GM19438 (cell line): Measurements from ENCODE around the gene CACNG7.
A peak's percentile ranks its signal among the peaks of the same experiment; 100 is the strongest.
"Not testable (repeated sequence)": the region's sequence is repeated elsewhere in the genome, so short reads cannot be mapped to it uniquely, and the experiment has no call there.

ENCODE experiments used
- ATAC-seq: cut with Tn5 transposase; IDR thresholded peaks from one replicate; pipeline ENCODE4 v1.9.1; 2021; ENCODE audit warnings: low read depth; ENCODE audit not compliant: unreplicated experiment

CACNG7 gene, protein sequence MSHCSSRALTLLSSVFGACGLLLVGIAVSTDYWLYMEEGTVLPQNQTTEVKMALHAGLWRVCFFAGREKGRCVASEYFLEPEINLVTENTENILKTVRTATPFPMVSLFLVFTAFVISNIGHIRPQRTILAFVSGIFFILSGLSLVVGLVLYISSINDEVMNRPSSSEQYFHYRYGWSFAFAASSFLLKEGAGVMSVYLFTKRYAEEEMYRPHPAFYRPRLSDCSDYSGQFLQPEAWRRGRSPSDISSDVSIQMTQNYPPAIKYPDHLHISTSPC

DNA sequence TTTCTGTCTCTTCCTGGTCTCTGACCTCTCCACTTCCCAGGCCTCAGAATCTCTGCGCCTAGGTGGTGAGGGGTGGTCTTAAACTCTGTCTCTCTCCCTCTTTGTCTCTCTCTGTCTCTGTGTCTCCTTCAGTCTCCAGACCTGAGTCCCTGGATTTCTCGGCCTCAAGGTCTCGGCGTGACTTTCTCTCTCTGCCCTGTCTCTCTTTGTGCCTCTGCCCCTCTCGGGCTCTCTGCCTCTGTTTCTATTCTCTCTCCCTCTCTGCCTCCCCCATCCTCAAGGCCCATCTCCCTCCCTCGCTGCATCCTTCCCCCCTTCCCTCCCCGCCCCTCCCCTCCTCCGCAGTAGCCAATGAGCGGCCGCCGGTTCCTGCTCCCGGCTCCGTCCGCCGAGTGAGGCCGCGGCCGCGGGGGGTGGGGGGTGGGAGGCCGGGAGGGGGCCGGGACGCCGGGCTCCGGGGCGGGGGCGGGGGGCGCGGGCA, at the start of gene CACNG7:
CACNG7 (plus strand) TSS at position 344 of the 481 bp plus-strand sequence. CDS start 3,554 bp downstream, outside the sequence.
- ATAC-seq: no peak

DNA sequence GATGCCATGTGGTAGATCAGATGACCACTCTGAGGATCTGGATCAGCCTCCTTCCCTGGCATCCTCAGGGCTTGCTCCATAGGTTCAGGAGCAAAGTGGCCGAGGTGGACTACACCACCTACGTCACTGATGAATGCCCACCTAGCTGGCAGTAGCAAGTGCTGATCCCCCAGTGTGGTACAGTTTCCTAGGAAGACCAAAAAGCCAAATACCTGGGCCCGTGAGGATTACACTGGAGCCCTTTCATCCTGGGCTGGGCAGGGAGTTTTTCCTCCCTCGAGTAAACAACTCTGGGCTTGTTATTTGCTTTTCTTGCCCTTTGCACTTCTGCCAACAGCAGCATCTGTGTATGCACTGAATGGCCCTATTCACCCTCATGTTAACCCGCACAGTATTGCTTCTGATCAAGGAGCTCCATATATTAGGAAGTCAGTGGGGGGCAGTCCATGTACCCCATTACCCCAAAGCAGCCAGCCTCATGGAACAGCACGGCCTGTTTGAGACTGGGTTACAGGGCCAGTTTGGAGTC, 44.7 kb upstream of the CACNG7 start:
- no peak for ATAC-seq

DNA sequence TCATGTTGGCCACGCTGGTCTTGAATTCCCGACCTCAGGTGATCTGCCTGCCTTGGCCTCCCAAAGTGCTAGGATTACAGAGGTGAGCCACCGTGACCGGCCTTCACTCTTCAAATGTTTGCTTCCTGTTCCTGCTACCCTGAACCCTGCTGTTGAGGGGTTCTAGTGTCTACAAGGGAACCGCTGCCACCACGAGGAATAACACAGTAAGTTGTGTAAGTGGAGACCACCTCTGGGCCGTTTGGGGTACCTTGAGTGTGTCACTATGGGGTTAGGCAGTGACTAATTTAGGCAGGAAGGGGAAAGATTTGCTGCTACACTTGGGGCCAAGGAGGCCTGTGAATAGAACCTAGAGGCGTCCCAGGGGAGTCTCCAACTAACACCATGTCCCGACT, 43.6 kb upstream of the CACNG7 start:
- ATAC-seq: no peak

DNA sequence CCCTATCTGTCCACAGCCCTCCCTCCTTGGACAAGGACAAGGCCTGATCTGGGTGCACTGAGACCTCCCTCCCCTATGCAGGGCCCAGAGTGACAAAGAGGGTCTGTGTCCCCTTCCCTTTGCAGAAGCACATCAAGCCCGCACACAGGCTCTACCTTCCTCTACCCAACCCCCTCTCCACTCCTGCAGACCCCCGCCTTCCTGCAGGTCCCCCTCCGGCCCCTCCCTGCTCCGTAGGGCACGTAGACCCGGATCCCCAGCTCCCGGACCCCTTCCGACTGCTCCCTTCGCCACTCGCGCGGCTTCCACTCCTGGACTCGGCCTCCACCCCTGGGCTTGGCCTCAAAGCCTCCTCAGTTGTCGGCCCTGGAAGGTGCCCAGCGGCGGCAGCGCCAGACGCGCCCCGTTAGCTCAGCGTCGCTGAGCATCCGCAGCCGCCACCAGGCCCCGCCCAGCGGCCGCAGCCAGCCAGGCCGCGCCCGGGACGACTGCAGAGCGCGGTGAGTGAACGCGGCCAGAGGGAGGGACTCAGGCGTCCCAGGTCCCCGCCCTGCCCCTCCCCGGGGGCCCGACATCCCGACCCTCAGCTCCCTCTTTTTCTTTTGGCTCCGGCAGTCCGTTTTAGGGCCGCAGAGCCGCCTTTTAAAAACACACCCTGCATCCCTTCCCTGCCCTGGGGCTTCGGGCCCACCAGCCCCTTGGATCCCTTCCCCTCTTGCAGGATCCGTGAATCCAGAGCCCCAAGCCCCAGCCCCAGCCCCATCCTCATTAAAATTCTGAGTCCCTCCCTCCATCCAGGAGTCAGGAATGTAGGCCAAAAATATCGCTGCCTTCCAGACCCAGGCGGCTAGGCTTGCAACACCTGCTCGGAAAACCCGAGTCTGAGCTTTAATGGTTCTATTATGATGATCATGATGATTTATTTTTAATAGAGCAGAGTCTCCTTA, 42.9 kb upstream of the CACNG7 start:
- ATAC-seq: no peak

DNA sequence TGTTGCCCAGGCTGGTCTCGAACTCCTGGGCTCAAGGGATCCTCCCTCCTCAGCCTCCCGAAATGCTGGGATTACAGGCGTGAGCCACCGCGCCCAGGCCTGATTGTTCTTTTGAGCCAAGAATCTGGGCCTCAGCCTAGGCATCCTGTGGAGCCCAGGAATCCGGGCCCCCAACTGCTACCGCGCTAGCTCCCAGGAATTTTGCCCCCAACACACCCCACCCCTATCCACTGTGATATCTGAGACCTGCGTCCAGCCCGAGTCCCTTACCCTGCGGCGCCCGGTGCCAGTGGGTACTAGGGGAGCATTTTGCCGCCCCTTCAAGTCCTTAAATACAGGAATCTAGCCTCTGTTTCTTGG, 42.2 kb upstream of the CACNG7 start:
- ATAC-seq: no peak

DNA sequence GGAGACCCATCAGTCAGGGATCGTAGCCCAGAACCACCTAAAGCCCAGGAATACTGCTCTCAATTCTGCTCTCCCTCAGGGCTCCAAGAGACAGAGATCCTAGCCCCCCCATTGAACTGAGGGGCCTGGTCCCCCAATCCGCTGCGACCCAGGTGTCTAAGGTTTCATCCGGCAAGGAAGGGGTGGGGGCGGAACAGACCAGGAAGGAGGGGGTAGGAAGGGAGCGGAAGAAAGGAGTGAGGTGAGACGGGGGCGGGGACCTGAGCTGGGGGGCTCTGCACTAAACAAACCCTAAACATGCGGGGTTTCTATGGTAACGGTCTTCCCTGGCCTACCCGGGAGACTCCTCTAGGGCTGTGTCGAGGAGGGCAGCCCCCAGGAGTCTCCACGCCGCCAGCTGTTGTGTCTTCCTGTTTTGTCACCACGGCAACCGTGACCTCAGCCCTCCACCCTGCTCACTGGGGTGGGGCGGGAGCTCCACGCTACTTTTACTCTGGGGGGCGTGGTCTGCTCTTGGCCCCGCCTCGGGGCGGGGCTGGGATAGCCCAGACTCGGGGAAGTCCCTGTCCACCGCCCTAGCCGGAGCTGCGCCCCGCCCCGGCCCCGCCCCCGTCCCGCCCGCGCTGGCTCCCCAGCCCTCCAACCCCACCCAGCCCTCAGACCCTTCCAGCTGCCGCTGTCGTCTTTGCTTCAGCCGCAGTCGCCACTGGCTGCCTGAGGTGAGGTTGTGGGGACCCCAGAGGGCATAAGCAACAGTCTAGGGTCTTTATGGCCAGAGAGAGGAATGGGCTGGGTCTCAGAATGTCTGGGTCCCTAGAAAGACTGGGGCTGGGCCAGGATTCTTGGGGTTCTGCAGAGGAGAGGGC, 41.6 kb upstream of the CACNG7 start, which contains the start of gene MYADM:
MYADM (plus strand) TSS at position 659 of the 866 bp plus-strand sequence. CDS start 5,647 bp downstream, outside the sequence.
- ATAC-seq: peak; percentile 66

DNA sequence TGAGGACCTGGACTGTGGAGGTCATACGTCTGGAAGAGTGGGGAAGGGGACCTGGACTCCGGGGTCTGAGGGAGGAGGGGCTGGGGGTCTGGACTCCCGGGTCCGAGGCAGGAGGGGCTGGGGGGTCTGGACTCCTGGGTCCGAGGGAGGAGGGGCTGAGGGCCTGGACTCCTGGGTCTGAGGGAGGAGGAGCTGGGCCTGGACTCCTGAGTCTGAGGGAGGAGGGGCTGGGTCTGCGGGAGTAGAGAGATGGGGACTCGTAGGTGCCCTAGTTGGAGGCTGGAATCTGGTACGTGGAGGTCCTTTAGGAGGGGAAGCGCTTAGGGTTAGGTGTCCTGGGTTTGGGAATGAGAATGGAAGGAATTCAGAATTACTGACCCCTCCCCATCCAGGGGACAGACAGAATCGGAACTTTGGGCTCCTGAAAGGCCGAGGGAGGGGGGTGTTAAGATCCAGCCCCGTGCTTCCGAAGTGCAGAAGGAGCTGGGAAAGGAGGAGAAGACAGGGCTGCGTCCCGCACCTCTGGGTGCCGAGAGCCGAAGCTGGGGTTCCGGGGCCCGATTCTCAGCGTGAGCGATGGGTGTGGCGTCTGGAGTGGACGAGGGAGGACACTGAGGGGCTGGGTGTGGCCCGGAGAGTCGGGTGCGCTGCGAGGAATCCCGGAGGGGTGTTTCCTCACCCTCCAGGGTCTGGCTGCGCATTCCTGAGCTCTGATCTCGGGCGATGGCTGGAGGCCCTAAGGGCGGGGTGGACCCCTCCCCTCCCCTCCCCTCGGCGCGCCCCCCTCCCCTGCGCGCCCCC, 40.8 kb upstream of the CACNG7 start:
- no peak for ATAC-seq

DNA sequence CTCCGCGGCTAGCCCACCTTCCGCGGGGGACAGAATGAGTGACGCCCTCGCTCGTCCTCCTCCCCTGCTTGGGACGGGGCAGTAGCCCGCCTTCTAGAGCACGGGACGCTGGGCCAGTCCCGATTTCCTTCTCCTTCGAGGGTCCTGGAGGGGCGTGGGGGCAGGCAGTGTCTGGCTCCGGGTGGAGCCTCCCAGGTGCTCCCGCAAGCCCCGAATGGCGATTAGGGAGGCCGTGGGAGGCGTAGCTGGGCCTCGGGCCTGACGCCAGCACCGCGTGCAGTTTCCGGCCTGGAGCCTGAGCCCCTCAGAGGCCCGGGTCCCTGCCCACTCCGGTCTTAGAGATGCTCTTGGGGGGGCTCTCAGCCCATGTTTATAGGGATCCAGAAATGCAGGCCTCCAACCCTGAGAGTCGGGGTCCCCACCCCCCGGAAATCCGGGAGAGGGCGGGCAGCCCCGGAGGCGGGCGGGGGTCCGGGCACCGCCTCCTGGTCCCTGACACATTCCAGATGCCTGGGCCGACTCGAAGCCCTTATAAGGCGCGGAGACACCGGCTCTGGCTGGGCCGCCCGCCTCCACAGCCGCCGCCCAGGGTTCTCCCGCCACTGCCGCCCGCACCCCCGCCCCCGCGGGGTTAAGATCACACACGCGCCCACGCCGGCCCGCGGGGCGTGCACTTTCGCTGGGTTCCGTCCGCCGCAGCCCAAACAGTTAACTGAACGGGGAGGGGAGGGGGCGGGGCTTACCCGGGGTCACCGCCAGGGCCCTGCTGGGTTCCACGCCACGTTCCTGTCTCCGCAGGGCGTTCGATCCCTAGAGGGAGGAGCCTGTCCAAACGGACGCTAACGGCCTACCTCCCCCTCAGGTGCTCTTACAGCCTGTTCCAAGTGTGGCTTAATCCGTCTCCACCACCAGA, 39.9 kb upstream of the CACNG7 start:
- no peak for ATAC-seq

DNA sequence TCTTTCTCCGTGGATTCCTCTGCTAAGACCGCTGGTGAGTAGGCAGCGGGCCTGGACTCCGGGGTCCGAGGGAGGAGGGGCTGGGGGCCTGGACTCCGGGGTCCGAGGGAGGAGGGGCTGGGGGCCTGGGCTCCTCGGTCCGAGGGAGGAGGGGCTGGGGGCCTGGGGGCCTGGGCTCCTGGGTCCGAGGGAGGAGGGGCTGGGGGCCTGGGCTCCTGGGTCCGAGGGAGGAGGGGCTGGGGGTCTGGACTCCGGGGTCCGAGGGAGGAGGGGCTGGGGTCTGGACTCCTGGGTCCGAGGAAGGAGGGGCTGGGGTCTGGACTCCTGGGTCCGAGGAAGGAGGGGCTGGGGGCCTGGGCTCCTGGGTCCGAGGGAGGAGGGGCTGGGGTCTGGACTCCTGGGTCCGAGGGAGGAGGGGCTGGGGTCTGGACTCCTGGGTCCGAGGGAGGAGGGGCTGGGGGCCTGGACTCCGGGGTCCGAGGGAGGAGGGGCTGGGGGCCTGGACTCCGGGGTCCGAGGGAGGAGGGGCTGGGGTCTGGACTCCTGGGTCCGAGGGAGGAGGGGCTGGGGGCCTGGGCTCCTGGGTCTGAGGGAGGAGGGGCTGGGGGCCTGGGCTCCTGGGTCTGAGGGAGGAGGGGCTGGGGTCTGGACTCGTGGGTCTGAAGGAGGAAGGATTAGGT, 39.1 kb upstream of the CACNG7 start:
- not testable (repeated sequence) for ATAC-seq

DNA sequence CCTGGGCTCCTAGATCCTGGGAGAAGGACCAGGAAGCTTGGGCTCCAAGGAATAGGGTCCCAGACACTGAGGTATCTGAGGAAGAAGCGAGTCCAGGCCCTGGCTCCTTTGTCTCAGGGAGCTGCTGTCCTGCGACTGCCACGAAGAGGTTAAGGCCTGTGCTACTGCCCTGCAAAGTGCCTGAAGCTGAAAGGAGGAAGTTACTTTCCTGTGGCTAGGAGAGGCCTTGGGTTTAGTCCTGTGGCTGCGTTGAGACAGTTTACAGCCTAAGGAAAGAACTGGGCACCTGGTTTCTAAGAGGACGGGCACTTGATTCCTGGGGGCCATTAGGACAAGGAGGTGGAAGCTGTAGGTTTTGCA, 38.6 kb upstream of the CACNG7 start:
- ATAC-seq: no peak

DNA sequence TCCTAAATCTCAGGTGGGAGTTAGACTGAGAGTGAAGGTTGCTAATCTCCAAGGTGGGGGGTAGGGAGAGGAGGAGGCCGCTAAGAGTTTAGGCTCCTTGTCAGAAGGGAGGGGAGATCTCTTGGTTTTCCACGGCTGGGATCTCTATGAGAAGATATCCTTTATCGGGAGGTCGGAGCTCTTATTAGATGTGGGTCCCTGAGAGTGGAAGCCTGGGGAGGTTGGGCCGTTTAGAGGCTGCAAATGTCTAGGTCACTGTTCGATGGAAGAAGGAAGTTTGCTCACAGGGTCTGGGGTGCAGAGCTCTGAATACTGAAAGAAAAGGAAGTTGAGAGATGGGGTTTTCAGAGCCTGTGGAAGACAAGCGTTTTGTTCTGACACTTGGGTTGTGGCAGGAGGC, 37.6 kb upstream of the CACNG7 start:
- ATAC-seq: no peak

DNA sequence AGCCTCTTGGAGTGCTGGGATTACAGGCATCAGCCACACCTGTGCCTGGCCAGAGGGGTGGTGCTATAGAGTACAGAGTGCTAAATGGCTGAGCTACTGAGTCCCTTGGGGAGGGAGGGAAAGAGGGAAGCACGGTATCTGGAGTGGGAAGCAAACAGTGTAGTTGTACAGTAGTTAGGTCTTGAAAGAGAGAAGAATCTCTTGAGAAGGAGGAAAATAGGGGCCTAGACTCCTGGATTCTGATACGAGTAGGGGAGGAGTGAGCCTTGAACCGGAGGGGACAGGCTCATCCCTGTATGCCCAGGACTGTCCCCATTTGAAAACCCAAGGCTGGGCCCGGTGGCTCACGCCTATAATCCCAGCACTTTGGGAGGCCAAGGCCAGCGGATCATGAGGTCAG, 36.3 kb upstream of the CACNG7 start:
- ATAC-seq: no peak

DNA sequence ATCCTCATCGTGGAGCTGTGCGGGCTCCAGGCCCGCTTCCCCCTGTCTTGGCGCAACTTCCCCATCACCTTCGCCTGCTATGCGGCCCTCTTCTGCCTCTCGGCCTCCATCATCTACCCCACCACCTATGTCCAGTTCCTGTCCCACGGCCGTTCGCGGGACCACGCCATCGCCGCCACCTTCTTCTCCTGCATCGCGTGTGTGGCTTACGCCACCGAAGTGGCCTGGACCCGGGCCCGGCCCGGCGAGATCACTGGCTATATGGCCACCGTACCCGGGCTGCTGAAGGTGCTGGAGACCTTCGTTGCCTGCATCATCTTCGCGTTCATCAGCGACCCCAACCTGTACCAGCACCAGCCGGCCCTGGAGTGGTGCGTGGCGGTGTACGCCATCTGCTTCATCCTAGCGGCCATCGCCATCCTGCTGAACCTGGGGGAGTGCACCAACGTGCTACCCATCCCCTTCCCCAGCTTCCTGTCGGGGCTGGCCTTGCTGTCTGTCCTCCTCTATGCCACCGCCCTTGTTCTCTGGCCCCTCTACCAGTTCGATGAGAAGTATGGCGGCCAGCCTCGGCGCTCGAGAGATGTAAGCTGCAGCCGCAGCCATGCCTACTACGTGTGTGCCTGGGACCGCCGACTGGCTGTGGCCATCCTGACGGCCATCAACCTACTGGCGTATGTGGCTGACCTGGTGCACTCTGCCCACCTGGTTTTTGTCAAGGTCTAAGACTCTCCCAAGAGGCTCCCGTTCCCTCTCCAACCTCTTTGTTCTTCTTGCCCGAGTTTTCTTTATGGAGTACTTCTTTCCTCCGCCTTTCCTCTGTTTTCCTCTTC, 35.1 kb upstream of the CACNG7 start:
- no peak for ATAC-seq

DNA sequence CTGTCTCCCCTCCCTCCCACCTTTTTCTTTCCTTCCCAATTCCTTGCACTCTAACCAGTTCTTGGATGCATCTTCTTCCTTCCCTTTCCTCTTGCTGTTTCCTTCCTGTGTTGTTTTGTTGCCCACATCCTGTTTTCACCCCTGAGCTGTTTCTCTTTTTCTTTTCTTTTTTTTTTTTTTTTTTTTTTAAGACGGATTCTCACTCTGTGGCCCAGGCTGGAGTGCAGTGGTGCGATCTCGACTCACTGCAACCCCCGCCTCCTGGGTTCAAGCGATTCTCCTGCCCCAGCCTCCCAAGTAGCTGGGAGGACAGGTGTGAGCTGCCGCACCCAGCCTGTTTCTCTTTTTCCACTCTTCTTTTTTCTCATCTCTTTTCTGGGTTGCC, 34.5 kb upstream of the CACNG7 start:
- ATAC-seq: no peak

DNA sequence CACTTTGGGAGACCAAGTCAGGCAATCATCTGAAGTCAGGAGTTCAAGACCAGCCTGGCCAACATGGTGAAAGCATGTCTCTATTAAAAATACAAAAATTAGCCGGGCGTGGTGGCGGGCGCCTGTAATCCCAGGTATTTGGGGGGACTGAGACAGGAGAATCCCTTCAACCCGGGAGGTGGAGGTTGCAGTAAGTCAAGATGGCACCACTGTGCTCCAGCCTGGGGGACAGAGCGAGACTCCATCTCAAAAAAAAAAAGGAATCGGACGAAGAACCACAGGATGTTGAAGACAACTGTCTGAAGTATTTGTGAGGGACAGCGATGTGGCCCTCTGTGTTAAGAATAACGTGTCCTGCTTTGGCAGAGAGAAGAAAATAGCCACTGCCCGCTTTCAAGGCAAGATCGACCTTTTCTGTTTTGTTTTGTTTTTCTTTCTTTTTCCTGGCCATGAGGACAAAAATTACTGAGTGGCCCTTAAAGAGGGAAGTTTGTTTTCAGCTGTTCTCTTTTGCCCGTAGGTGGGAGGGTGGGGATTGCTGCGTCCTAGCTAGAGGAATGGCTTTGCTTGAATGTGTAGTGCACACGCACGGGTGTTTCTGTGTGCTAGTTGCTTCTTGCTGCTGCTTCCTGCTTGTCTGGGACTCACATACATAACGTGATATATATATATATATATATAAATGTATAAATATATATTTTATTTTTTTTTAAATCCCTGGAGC, 33.3 kb upstream of the CACNG7 start:
- no peak for ATAC-seq

DNA sequence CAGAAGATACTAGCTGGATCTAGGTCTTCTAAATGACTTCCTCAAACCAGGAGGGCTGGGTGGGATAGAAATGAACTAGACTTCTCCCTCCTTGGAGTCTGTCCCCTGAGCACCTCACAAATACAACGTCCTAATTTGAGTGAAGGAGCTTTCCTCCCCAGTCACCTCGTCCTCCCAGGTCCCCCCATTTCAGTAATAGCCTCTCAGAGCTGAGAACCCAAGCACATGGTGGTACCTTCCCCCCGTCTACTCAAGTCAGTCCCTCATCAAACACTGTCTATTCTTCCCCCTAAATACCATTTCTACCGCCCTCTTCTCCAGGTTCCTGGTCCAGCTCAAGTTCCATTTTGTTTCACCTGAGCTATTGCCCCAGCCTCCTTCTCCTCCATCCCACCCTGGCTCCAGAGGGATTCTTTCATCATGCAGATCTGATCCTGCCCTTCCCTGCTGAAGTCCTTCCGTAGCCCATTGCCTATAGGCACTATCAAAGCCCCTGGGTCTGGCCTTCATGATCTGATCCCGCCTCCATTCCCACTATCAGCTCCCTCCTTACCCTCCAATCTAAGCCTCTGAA, 32.3 kb upstream of the CACNG7 start:
- no peak for ATAC-seq
